Thoracic aorta (tissue), 2 donors: ENCODE measurements around the gene TIMM22. TPM values are rescaled to one million over a fixed set of nuclear protein-coding genes. Genes with fewer than 3 reads are reported as not detected.
A peak's percentile ranks its signal among the peaks of the same experiment; 100 is the strongest.

ENCODE experiments used
- ATAC-seq: fragments of 150-250 bp; one replicate; pipeline ENCODE4 v1.8.0; 2017; ENCODE audit warnings: low read depth; ENCODE audit not compliant: insufficient number of reproducible peaks, low FRiP score
- DNase-seq: peaks from one replicate; pipeline ENCODE4 v3.0.0-alpha.2; 2020; ENCODE audit warnings: low spot score
- H3K27ac ChIP-seq, 2 donors: fragments of 200-600 bp; sonication (generic); 1 replicate in 1 of 2; 2 replicates in 1 of 2; pipeline ENCODE4 v1.5.1; 2016; ENCODE audit warnings: mild to moderate bottlenecking in 2 of 2, moderate library complexity in 2 of 2
- H3K27me3 ChIP-seq: fragments of 200-600 bp; sonication (generic); replicated peaks from 2 replicates; pipeline ENCODE4 v1.6.0; 2016; ENCODE audit warnings: mild to moderate bottlenecking; ENCODE audit not compliant: insufficient read depth
- H3K36me3 ChIP-seq: fragments of 200-600 bp; sonication (generic); one replicate; pipeline ENCODE4 v1.5.1; 2016
- H3K4me1 ChIP-seq, 2 donors: fragments of 200-600 bp; sonication (generic); 1 replicate in 1 of 2; 2 replicates in 1 of 2; pipeline versions ENCODE4 v1.5.1 to v1.6.0; 2016; ENCODE audit warnings: low read depth in 2 of 2, mild to moderate bottlenecking in 1 of 2; ENCODE audit not compliant: control insufficient read depth in 1 of 2
- H3K4me3 ChIP-seq: fragments of 200-600 bp; sonication (generic); 2 replicates; pipeline ENCODE4 v1.5.1; 2016; ENCODE audit warnings: mild to moderate bottlenecking
- H3K9me3 ChIP-seq: fragments of 200-600 bp; sonication (generic); 2 replicates; pipeline ENCODE4 v1.5.1; 2016
- total RNA-seq, 2 donors: library from RNA; depleted of rRNA; stranded (reverse); fragments of >200 nt; gene quantifications; one replicate each; pipeline versions ENCODE4 v1.1.0 to v1.2.3, GENCODE V29; 2016
- TF ChIP-seq, protein P1 (sequence below): fragments of 200-600 bp; sonication (generic); IDR thresholded peaks from one replicate; pipeline ENCODE4 v1.5.1; 2019; ENCODE audit warnings: antibody characterized with exemption

The TIMM22 gene
- total RNA-seq, 2 donors from 2014 or later, result 12.6 to 13.0 TPM

DNA sequence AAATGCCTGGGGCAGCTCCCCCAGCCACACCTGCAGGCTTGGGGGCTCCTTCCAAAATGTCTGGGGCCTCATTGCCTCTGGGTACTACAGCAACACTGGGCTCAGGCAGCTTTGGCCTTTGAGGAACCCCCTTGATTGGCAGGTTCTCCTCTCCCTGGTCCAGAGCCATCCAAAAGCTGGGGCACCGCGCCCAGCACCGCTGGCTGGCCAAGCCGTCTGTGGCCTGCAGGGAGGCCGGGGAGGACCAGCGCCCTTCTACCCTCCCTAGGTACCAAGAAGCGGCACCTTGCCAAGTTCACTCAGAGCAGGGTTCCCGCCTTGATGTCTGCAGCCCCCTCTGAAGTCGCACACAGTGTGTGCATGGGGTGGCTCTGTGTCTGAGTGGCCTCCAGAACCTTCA is 30.1 kb downstream of the TIMM22 start:
- ATAC-seq, result no peak
- peaks cover 24 to 75% of the 10 kb centered on the region in 2 donors for H3K4me1 ChIP-seq
- DNase-seq, result no peak
- TF ChIP-seq, protein P1, sequence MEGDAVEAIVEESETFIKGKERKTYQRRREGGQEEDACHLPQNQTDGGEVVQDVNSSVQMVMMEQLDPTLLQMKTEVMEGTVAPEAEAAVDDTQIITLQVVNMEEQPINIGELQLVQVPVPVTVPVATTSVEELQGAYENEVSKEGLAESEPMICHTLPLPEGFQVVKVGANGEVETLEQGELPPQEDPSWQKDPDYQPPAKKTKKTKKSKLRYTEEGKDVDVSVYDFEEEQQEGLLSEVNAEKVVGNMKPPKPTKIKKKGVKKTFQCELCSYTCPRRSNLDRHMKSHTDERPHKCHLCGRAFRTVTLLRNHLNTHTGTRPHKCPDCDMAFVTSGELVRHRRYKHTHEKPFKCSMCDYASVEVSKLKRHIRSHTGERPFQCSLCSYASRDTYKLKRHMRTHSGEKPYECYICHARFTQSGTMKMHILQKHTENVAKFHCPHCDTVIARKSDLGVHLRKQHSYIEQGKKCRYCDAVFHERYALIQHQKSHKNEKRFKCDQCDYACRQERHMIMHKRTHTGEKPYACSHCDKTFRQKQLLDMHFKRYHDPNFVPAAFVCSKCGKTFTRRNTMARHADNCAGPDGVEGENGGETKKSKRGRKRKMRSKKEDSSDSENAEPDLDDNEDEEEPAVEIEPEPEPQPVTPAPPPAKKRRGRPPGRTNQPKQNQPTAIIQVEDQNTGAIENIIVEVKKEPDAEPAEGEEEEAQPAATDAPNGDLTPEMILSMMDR, result no peak
- peak overlapping the region; percentile 11 to 13 for H3K27ac ChIP-seq
- H3K36me3 ChIP-seq, result peaks cover 5% of the 10 kb centered on the region
- H3K4me3 ChIP-seq, result no peak overlapping the region
- H3K9me3 ChIP-seq, result no peaks in the 10 kb centered on the region
- no peaks in the 10 kb centered on the region for H3K27me3 ChIP-seq

DNA sequence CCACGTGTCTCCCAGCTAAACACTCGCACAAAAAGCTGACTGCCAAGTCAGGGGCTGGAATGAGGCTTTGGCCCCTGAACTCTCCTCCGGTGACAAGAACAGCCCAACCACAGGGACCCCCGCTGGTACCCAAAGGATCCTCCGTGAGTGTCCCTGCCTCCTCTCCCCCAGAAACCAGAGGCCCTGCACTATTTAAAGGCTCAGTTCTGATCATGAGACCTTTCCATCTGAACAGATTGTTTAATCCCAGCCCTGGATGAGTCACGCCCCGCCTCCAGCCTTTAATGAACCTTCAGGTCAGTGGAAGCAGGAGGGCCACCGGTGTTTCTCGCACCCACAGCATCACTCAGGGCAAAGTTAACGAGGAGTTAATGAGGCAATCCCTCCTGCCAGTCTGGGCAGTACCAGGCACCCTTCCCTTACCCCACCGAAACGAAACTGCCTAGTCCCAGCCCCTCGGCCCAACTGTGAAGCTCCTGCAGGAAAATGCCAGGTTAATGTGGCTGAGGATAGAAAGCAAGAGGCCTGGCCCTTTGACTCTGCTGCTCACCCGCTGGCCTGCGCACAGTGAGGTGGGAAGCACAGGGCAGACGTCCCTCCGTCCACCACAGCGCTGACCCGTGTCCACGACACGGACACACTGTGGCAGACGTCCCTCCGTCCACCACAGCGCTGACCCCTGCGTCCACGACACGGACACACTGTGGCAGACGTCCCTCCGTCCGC is 32.4 kb downstream of the TIMM22 start:
- DNase-seq (peak; percentile 54), ATAC-seq (peak; percentile 62)
- Histone ChIP-seq H3K9me3 (no peaks in the 10 kb centered on the region), H3K4me3 (peak overlapping the region; percentile 67), H3K36me3 (no peaks in the 10 kb centered on the region), H3K27me3 (no peaks in the 10 kb centered on the region), H3K27ac (peak overlapping the region; percentile 52 to 73), H3K4me1 (peaks cover 25 to 63% of the 10 kb centered on the region in 2 donors)
- TF ChIP-seq, protein P1, result no peak

DNA sequence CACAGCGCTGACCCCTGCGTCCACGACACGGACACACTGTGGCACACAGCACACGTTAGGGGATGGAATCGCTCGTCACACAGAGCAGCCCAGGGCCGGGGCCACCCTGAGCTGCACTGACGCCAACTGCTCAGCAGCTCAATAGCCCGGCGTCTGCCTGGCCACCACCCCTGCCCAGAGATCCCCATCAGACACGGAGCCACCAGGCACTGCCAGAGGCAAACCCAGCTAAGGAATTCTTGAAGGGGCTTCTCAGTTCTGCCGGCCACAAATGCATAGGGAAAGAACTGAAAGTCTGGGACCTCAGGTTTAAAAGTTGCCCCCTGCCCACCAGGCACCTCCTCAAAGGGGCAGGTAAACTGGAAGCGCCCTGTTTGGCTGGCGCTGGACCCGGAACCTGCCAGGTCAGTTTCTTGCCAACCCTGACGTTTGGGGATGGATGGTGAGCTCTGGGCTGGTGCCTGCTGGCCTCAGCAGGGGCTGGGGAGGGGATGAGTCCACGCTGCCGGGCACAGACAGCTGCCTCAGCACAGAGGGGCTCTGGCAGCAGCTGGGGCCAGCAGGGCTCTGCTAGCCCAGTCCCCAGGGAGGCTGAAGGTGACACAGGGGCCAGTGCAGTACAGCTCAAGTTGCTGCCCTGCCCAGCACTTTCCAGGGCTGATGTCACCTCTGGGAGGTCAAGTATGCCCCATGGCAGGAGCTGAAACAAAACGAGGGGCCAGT is 33.2 kb downstream of the TIMM22 start:
- Histone ChIP-seq H3K27me3 (no peaks in the 10 kb centered on the region), H3K36me3 (no peaks in the 10 kb centered on the region), H3K9me3 (no peaks in the 10 kb centered on the region), H3K27ac (peak overlapping the region; percentile 52 to 73), H3K4me1 (peaks cover 25 to 63% of the 10 kb centered on the region in 2 donors), H3K4me3 (peak overlapping the region; percentile 67)
- DNase-seq, result no peak
- TF ChIP-seq, protein P1, result no peak
- no peak for ATAC-seq

DNA sequence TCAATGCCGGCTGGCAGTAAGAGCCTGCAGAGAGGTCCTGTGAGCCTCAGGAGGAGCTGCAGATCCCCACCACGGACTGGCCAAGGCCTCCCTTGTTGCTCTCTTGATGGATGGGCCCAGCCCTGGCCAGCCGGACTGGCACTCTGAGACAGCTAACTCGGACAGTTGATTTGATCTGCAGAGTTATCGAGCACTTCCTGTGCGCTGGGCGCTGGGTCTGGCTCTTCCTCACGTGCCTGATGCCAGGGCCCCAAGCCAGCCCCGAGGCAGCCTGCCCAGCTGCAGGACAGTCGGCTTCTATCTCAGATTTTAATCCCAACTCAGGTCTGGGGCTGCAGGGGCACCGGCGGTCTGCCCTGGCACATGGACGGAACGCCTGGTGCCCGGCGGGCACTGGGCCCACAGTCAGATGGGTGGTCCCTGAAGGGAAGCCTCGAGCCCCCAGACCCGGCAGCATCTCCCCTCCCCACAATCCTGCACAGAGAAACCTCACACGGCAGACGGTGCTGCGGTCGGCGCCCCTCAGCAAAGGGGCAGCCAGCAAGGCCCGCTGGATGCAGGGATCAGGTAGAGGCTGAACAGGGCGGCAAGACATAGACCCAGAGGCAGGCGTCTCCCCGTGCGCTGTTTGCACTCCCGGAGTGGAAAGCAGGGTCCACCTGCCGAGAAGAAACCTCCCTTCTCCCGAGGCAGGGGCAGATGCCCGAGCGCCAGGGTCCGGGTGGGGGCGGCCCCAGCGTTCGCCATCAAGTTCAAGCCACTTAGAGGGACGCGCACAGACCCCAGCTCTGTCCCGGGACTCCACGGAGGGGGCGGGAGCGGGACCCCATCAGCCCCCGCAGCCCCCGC is 34.0 kb downstream of the TIMM22 start:
- Histone ChIP-seq H3K4me1 (peaks cover 25 to 59% of the 10 kb centered on the region in 2 donors), H3K27ac (peak overlapping the region; percentile 52 to 73), H3K9me3 (no peaks in the 10 kb centered on the region), H3K27me3 (no peaks in the 10 kb centered on the region), H3K4me3 (peak overlapping the region; percentile 67), H3K36me3 (no peaks in the 10 kb centered on the region)
- ATAC-seq (no peak), DNase-seq (no peak)
- TF ChIP-seq, protein P1, result no peak

DNA sequence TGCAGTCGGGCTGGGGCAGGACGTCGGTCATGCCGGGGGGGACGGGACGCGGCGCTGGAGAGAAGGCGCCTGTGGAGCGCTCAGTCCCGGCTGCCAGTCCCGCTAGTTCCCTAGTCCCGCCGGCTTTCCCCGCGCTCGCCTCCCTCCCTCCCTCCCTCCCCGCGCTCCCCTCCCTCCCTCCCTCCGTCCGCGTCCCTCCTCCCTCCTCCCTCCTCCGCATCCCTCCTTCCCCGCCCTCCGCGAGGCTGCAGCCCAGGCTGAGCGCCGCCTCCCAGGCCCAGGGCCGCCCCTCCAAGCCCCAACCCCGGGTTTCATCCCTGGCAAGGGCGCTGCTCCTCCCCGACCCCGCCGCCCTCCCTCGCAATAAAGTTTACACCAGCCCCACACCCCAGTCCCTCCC is 34.8 kb downstream of the TIMM22 start:
- peak overlapping the region; percentile 5 to 37 for H3K27ac ChIP-seq
- no peaks in the 10 kb centered on the region for H3K36me3 ChIP-seq
- DNase-seq (no peak), ATAC-seq (no peak)
- TF ChIP-seq, protein P1, result no peak
- peaks cover 25 to 51% of the 10 kb centered on the region in 2 donors for H3K4me1 ChIP-seq
- H3K9me3 ChIP-seq, result no peaks in the 10 kb centered on the region
- H3K27me3 ChIP-seq, result no peaks in the 10 kb centered on the region
- H3K4me3 ChIP-seq, result peak overlapping the region; percentile 67
